Measurements from ENCODE around the gene RIC8A. TPM values are rescaled to one million over a fixed set of nuclear protein-coding genes. Genes with fewer than 3 reads are reported as not detected.

RIC8A gene
- total RNA-seq, 1 donor from 2014 or later = 107 TPM

GRCh38 chr11:240315-240714, 32.8 kb downstream of the RIC8A start:
- no peak for DNase-seq (ENCODE audit: low spot score)

GRCh38 chr11:241634-242033, 34.1 kb downstream of the RIC8A start:
- DNase-seq (ENCODE audit: low spot score) = no peak

GRCh38 chr11:244376-244775, 36.9 kb downstream of the RIC8A start:
- DNase-seq (ENCODE audit: low spot score) = no peak

GRCh38 chr11:249062-249461, 41.6 kb downstream of the RIC8A start:
- no peak for DNase-seq (ENCODE audit: low spot score)

GRCh38 chr11:250274-250673, 42.8 kb downstream of the RIC8A start:
- DNase-seq (ENCODE audit: low spot score) = no peak

- no peak for DNase-seq (ENCODE audit: low spot score)
Observed at GRCh38 chr11:250740-251299, 43.3 kb downstream of the RIC8A start.

GRCh38 chr11:251550-251949, 44.0 kb downstream of the RIC8A start:
- no peak for DNase-seq (ENCODE audit: low spot score)

GRCh38 chr11:252666-253065, 45.2 kb downstream of the RIC8A start:
- DNase-seq (ENCODE audit: low spot score) = no peak

- DNase-seq (ENCODE audit: low spot score) = no peak
Observed at GRCh38 chr11:253160-253885, 45.8 kb downstream of the RIC8A start.

- no peak for DNase-seq (ENCODE audit: low spot score)
Observed at GRCh38 chr11:253886-254270, 46.4 kb downstream of the RIC8A start.

GRCh38 chr11:255176-255575, 47.7 kb downstream of the RIC8A start:
- no peak for DNase-seq (ENCODE audit: low spot score)

GRCh38 chr11:255816-256215, 48.3 kb downstream of the RIC8A start:
- DNase-seq (ENCODE audit: low spot score) = no peak

GRCh38 chr11:256952-257737, 49.6 kb downstream of the RIC8A start:
- no peak for DNase-seq (ENCODE audit: low spot score)

GRCh38 chr11:257766-258493, 50.4 kb downstream of the RIC8A start:
- DNase-seq (ENCODE audit: low spot score) = no peak

GRCh38 chr11:259413-259812, 51.9 kb downstream of the RIC8A start:
- no peak for DNase-seq (ENCODE audit: low spot score)

- no peak for DNase-seq (ENCODE audit: low spot score)
Observed at GRCh38 chr11:261624-262023, 54.1 kb downstream of the RIC8A start.

Other genes with a start within 250 kb of the RIC8A start
- not detected for gene SCGB1C1, start 14.6 kb upstream of the RIC8A start, total RNA-seq
- gene BET1L, start 309 bp upstream of the RIC8A start, total RNA-seq = 53.4 TPM
- gene SIRT3, start 28.6 kb downstream of the RIC8A start, total RNA-seq = 14.1 TPM
- 100 TPM for gene PSMD13, start 29.3 kb downstream of the RIC8A start, total RNA-seq
- 1.8 TPM for gene NLRP6, start 70.7 kb downstream of the RIC8A start, total RNA-seq
- gene PGGHG, start 81.4 kb downstream of the RIC8A start, total RNA-seq = 25.2 TPM
- gene IFITM5, start 91.8 kb downstream of the RIC8A start, total RNA-seq = not detected
- gene IFITM2, start 100.1 kb downstream of the RIC8A start, total RNA-seq = 657 TPM
- 232 TPM for gene IFITM1, start 106.3 kb downstream of the RIC8A start, total RNA-seq
- 964 TPM for gene IFITM3, start 113.2 kb downstream of the RIC8A start, total RNA-seq
- not detected for gene B4GALNT4, start 161.8 kb downstream of the RIC8A start, total RNA-seq
- gene PKP3, start 186.5 kb downstream of the RIC8A start, total RNA-seq = 1.2 TPM
- gene SIGIRR, start 207.3 kb downstream of the RIC8A start, total RNA-seq = 25.3 TPM
- 1.2 TPM for gene ANO9, start 234.3 kb downstream of the RIC8A start, total RNA-seq
- 26.9 TPM for gene PTDSS2, start 242.6 kb downstream of the RIC8A start, total RNA-seq